ENCODE measurements around the gene NRG3.

GRCh38 chr10:81996927-81997326 lies 121.9 kb downstream of the NRG3 start:
- no peak for TF ChIP-seq CTCF (IDR thresholded peaks at IDR 0.05)
- TF ChIP-seq POLR2A (IDR thresholded peaks at IDR 0.05; ENCODE audit: low read depth): no peak
- TF ChIP-seq POLR2AphosphoS5 (IDR thresholded peaks at IDR 0.05): no peak
- no peak for TF ChIP-seq EP300 (IDR thresholded peaks at IDR 0.05)

Measured in esophagus muscularis mucosa (tissue), 4 donors.